Activated CD8-positive, alpha-beta memory T cell treated with anti-CD3 and anti-CD28 coated beads, Interleukin-2, amount 10 ng/mL, durations not matched to agents 7 days and 5 days (primary cell): Measurements from ENCODE around the gene LRRC8D. TPM values are rescaled to one million over a fixed set of nuclear protein-coding genes. Genes with fewer than 3 reads are reported as not detected.

Experiments
- ATAC-seq: fragments of 150-1000 bp; cut with Tn5 transposase; one replicate; pipeline ENCODE4 v1.10.0; 2021; ENCODE audit warnings: moderate library complexity
- CTCF ChIA-PET: fragments of 350-600 bp; sonication (Branson Sonifier 250); formaldehyde crosslinking; loops from one replicate; lab custom pipeline; 2021; ENCODE audit warnings: antibody characterized with exemption; lab: Charles Lee
- DNase-seq: peaks from one replicate; pipeline ENCODE4 v3.0.0-alpha.2; 2020
- H3K27ac Mint-ChIP-seq: one replicate; pipeline ENCODE4 v1.8.0; 2021; ENCODE audit warnings: mild to moderate bottlenecking, mixed read lengths
- H3K27me3 Mint-ChIP-seq: one replicate; pipeline ENCODE4 v1.8.0; 2021; ENCODE audit warnings: mixed read lengths
- H3K36me3 Mint-ChIP-seq: one replicate; pipeline ENCODE4 v1.8.0; 2021; ENCODE audit warnings: mild to moderate bottlenecking, mixed read lengths
- H3K4me1 Mint-ChIP-seq: one replicate; pipeline ENCODE4 v1.8.0; 2021; ENCODE audit warnings: mixed read lengths
- H3K4me3 Mint-ChIP-seq: one replicate; pipeline ENCODE4 v1.8.0; 2021; ENCODE audit warnings: mild to moderate bottlenecking, moderate library complexity, mixed read lengths
- H3K9me3 Mint-ChIP-seq: one replicate; pipeline ENCODE4 v1.8.0; 2022; ENCODE audit warnings: low read depth, mixed read lengths
- total RNA-seq, 2 experiments: library from RNA; stranded (reverse); gene quantifications; one replicate each; pipeline ENCODE4 v1.2.3, GENCODE V29; 2021

Gene LRRC8D
- total RNA-seq, 2 experiments from 2014 or later, result 19.2 to 27.7 TPM

DNA sequence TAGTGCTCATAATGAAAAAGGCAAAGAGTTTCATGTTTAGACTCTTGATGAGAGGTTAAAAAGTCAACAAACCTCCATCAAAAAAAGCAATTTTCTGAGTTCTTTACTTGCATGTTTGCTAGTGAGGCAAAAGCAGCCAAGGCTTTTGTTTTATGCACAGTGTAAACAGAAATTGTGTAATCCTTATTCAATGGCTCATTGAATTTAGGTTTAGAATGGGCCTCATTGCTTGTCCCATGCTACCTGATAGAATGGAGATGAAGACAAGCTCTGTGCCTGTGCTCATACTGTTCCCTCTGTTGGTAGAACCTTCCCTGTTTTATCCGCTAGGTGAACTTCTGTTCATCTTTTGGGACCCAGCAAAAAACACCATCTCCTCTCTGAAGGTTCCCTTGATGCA lies 10.0 kb upstream of the LRRC8D start:
- no peak for ATAC-seq
- H3K36me3 Mint-ChIP-seq, result no peaks in the 10 kb centered on the region
- H3K27ac Mint-ChIP-seq, result no peak overlapping the region
- CTCF ChIA-PET, result no interaction called here
- no peaks in the 10 kb centered on the region for H3K9me3 Mint-ChIP-seq
- DNase-seq, result no peak
- no peak overlapping the region for H3K4me3 Mint-ChIP-seq
- H3K4me1 Mint-ChIP-seq, result peaks cover 7% of the 10 kb centered on the region
- H3K27me3 Mint-ChIP-seq, result peaks cover 8% of the 10 kb centered on the region

DNA sequence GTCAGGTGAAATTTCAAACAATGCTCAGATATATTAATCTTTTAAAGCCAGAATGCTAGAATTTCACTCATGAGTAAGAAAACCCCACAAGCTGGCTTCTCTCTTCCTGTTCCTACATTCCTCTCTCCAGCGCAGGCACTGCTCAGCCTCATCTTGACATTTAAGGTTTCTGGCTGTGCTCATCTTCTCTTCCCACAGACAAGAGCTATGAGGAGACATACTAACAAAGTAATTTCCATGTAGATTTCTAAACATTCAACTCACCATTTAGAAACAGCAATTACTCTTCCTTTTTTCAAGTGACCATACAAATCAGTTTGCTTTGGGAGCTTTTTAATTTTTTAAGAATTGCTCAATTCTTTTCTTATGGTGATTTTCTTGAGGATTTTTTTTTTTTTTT lies 7.8 kb upstream of the LRRC8D start:
- CTCF ChIA-PET, result interaction anchor here (1.0 to 2.0 kb wide), 3 partner anchors 8 to 12 kb away, joined by 3 to 5 read pairs (median 4); no protein-coding TSS in a partner anchor
- Mint-ChIP-seq H3K4me1 (peaks cover 7% of the 10 kb centered on the region), H3K36me3 (no peaks in the 10 kb centered on the region), H3K9me3 (no peaks in the 10 kb centered on the region), H3K27ac (no peak overlapping the region), H3K4me3 (no peak overlapping the region), H3K27me3 (peaks cover 11% of the 10 kb centered on the region)
- DNase-seq, result no peak
- no peak for ATAC-seq

DNA sequence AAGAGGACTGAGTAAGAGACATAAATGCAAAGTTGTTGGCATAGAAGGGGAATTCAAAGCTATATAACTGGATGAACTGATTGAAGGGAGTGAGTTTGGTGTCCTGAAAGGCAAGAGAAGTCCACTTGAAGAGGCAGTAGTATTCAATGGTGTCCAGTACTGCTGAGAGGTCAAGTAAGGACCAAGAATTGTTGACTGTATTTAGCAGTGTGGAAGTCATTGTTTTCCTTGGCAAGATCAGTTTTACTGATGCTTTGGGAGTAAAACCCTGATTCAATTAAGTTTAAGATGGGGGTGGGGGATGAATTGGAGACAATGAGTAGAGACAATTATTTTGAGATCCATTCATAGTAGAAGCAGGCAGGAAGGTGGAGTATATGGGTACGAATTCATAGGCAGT lies 5.8 kb upstream of the LRRC8D start:
- Mint-ChIP-seq H3K27ac (no peak overlapping the region), H3K4me1 (peaks cover 16% of the 10 kb centered on the region), H3K36me3 (no peaks in the 10 kb centered on the region), H3K9me3 (no peaks in the 10 kb centered on the region), H3K4me3 (no peak overlapping the region), H3K27me3 (peaks cover 7% of the 10 kb centered on the region)
- ATAC-seq, result no peak
- no peak for DNase-seq
- CTCF ChIA-PET, result interaction anchor here (1.2 kb wide), 1 partner anchor 483 kb away, joined by 3 read pairs; no protein-coding TSS in a partner anchor

DNA sequence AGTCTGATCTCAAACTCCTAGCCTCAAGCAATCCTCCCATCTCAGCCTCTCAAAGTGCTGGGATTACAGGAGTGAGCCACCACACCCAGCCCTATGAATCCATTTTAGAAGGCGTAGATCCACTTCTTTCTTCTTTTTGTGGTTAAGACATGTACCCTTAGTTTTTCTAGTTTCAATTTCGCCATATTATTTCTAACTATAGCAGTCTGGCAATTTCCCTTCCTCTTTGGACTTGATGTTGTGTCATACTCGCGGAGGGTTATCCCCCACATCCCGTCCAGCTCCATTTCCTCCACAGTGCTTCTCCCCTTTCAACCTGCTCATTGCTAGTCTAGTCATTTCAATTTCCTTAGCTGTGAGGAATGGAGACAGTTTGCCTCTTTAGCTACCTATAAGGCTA lies 5.2 kb upstream of the LRRC8D start:
- ATAC-seq (no peak), DNase-seq (no peak)
- CTCF ChIA-PET, result interaction anchor here (1.2 kb wide), 1 partner anchor 482 kb away, joined by 3 read pairs; no protein-coding TSS in a partner anchor

DNA sequence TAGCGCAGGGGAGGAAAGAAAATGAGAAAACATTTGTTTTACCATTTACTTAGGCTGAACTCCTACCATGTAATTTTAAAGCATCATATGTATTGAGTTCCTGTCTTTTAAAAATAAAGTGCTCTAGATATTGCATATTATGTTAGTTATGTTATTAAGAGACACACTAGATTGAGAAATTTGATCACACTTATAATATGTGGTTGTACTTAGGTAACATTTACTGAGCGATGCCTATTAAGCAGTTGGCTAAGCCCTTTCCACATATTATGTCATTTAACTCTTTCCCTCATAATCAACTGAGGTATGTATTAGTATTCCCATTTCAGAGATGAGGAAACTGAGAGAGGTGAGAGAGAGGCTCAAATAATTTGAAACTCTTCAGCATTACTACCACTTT lies 4.5 kb upstream of the LRRC8D start:
- CTCF ChIA-PET, result no interaction called here
- ATAC-seq (no peak), DNase-seq (no peak)
- no peak overlapping the region for H3K27ac Mint-ChIP-seq
- H3K4me3 Mint-ChIP-seq, result no peak overlapping the region
- H3K27me3 Mint-ChIP-seq, result peaks cover 9% of the 10 kb centered on the region
- H3K9me3 Mint-ChIP-seq, result no peaks in the 10 kb centered on the region
- H3K4me1 Mint-ChIP-seq, result peaks cover 22% of the 10 kb centered on the region
- no peaks in the 10 kb centered on the region for H3K36me3 Mint-ChIP-seq

More for the DNA sequence above, 5.2 kb upstream of the LRRC8D start:
- no peak overlapping the region for H3K27ac Mint-ChIP-seq
- H3K4me1 Mint-ChIP-seq, result peaks cover 22% of the 10 kb centered on the region
- H3K4me3 Mint-ChIP-seq, result no peak overlapping the region
- H3K27me3 Mint-ChIP-seq, result peaks cover 9% of the 10 kb centered on the region
- no peaks in the 10 kb centered on the region for H3K36me3 Mint-ChIP-seq
- no peaks in the 10 kb centered on the region for H3K9me3 Mint-ChIP-seq

DNA sequence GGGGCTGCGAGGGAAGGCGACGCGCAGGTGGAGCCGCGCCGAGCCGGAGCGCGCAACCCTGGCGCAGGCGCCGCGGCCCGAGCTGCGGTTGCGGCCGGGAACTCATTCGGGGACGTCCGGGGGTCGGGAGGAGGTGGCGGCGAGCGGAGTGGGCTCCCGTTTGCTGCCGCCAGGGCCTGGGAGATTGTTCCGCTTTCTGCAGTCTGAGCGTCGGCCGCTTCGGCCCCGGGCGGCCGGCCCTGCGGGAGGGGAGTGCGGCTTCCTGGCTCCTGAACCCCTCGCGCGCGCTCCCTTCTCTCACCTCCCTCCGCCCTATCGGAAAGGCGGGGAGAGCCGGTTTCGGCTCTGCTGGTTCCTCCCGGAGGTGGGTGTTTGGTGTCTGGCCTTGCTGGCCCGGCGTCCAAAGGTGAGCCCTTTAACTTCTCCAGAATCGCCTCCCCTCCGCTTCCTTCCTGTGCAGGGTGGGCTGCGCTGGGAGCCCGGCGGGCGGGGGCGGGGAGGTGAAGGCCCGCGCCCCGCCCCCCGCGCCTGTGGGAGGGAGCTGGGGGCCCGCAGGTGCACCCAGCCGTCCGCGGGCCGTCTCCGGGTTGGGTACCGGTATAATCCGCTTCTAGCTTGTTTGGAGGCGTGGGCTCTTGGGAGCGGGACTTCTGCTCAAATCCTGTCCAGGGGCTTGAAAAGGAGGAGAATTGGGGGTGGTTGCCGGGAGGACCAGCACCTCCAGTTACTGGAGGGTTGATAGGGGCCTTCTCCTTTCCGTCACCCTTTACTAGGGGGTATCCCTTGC lies 683 bp downstream of the LRRC8D start:
- H3K36me3 Mint-ChIP-seq, result peaks cover 6% of the 10 kb centered on the region
- H3K4me1 Mint-ChIP-seq, result peaks cover 21% of the 10 kb centered on the region
- peak; percentile 58 for ATAC-seq

DNA sequence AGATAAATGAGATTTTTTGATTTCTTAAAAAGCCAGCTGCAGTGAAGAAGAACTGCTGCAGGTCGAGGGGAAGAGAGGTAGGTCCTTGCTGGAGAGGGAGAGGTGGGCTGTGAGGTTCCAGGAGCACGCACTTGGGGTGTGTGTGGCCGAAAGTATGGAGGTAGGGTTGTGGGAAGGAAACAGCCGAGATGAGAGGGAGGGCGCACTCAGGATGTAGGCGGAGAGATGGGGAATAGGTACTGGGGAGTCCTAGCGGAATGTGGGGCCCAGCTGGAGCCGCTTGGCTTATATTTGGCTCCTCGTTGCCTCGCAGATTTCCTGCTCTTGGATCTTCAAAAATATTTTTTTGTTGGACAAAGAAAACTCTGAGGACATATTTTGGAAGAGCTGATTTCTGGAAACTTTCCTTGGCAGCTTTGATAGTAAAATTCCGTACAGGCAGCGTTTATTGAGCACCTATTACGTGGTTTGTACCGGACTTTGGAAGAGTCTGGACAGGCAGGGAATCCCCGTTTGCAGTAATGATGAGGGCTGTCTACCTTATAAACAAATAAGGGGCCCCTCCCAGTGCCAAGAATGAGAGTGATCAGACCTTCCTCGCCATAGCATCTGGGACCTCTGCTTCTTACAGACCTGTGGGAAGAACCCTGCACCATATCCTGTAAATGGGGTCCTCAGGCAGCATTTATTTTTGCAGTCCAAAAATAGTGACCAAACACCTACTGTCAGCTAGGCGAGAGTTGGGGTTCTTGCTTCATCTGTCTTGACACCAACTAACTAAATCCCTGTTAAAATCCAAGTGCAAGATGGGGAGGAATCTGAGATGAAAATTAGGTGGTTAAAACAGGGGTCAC lies 1.5 kb downstream of the LRRC8D start:
- no peak for ATAC-seq
- Mint-ChIP-seq H3K4me1 (peaks cover 21% of the 10 kb centered on the region), H3K4me3 (peak overlapping the region; percentile 76), H3K9me3 (no peaks in the 10 kb centered on the region), H3K36me3 (peaks cover 6% of the 10 kb centered on the region), H3K27ac (peak overlapping the region; percentile 53), H3K27me3 (peaks cover 6% of the 10 kb centered on the region)
- CTCF ChIA-PET, result interaction anchor here (1.2 to 3.2 kb wide), 3 partner anchors 9 to 20 kb away, joined by 4 to 23 read pairs (median 11); no protein-coding TSS in a partner anchor
- no peak for DNase-seq

More for the DNA sequence above, 683 bp downstream of the LRRC8D start:
- peaks cover 6% of the 10 kb centered on the region for H3K27me3 Mint-ChIP-seq
- H3K4me3 Mint-ChIP-seq, result peak overlapping the region; percentile 76
- H3K9me3 Mint-ChIP-seq, result no peaks in the 10 kb centered on the region
- CTCF ChIA-PET, result interaction anchor here (1.0 to 3.2 kb wide), 6 partner anchors 8 to 40 kb away, joined by 3 to 23 read pairs (median 4); no protein-coding TSS in a partner anchor
- H3K27ac Mint-ChIP-seq, result peak overlapping the region; percentile 53
- peak; percentile 71 for DNase-seq

DNA sequence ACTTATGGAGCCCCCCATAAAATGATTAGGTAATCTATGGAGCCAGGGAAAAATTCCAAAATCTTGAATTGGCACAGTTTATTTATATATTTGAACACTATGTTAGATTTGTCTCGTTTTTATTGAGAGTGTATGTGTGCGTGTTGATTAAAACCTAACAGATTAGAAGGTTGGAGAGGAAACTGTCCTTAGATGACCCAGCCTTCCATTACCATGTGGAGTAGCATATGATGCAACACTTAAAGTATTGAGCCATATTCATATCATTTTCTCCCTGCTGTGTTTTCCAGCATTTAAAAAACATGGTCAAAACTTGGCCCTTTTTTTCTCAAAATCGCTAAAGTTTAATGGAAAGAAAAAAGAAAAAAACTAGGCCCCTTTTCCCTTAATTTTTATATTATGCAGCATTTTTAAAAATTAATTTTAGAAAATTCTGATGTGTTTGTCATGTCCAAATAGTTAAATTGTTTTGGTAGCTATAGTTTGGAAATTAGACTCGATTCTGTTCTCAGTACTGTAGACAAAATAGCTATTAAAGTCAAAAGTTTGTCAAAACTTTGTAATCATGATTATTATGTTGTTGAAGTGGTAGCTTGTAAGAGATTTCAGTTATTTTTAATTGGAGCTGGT lies 2.3 kb downstream of the LRRC8D start:
- Mint-ChIP-seq H3K27me3 (peaks cover 6% of the 10 kb centered on the region), H3K4me1 (peaks cover 21% of the 10 kb centered on the region), H3K9me3 (no peaks in the 10 kb centered on the region), H3K4me3 (no peak overlapping the region), H3K36me3 (peaks cover 8% of the 10 kb centered on the region), H3K27ac (no peak overlapping the region)
- no peak for DNase-seq
- CTCF ChIA-PET, result interaction anchor here (0.9 to 2.7 kb wide), 3 partner anchors 19 to 164 kb away, joined by 3 to 10 read pairs (median 4); no protein-coding TSS in a partner anchor
- ATAC-seq, result no peak

DNA sequence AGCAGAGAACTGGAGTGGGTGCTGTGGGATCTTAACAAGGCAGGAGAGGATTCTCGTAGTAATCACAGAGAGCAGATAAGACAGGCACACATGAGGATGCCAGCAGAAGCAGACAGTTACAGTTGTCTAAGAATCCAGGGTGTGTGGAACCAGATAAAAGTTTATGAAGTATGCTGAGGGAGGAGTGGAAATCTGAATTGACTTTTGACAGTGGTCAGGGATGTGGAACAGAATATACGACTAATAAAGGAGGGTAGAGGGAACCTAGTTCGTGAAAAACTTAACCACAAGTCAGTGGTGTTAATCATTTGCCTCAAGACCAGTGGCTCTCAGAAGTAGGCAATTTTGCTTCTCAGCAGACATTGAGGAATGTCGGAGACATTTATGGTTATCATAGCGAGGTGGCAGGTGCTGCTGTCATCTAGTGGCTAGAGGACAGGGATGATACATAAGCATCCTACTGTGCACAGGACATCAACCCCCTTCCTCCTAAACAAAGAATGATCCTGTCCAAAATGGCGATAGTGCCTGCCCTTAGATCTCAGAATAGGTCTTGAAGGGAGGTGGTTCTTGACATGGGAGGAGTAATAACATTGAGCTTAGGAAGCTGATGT lies 3.0 kb downstream of the LRRC8D start:
- Mint-ChIP-seq H3K9me3 (no peaks in the 10 kb centered on the region), H3K4me3 (no peak overlapping the region), H3K27ac (no peak overlapping the region), H3K27me3 (peaks cover 6% of the 10 kb centered on the region), H3K4me1 (peaks cover 21% of the 10 kb centered on the region), H3K36me3 (peaks cover 8% of the 10 kb centered on the region)
- CTCF ChIA-PET, result interaction anchor here (0.9 to 2.7 kb wide), 3 partner anchors 19 to 163 kb away, joined by 3 to 10 read pairs (median 4); no protein-coding TSS in a partner anchor
- DNase-seq (no peak), ATAC-seq (no peak)

DNA sequence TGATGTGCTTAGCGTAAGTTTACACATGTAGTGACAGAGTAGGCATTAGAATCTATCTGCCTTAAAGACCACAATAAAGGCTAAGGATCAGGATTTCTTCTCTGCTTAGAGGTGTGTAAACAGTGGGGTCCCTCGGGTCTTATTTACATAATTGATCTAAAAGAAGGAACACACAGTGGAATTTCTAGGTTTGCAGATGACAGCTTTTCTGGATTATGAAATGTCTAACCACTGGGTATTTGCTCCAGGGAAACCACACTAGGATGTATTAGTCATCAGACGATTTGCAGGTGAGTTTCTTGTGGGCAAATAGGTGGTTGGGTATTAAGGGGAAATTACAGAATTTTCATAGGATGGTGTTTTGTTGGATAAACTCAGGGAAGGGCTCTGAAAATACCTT lies 5.8 kb downstream of the LRRC8D start:
- H3K27me3 Mint-ChIP-seq, result peaks cover 3% of the 10 kb centered on the region
- peaks cover 7% of the 10 kb centered on the region for H3K4me1 Mint-ChIP-seq
- DNase-seq, result no peak
- peaks cover 8% of the 10 kb centered on the region for H3K36me3 Mint-ChIP-seq
- H3K9me3 Mint-ChIP-seq, result no peaks in the 10 kb centered on the region
- no peak overlapping the region for H3K4me3 Mint-ChIP-seq
- ATAC-seq, result no peak
- H3K27ac Mint-ChIP-seq, result no peak overlapping the region
- CTCF ChIA-PET, result interaction anchor here (1.9 kb wide), 1 partner anchor 9 kb away, joined by 4 read pairs; no protein-coding TSS in a partner anchor

DNA sequence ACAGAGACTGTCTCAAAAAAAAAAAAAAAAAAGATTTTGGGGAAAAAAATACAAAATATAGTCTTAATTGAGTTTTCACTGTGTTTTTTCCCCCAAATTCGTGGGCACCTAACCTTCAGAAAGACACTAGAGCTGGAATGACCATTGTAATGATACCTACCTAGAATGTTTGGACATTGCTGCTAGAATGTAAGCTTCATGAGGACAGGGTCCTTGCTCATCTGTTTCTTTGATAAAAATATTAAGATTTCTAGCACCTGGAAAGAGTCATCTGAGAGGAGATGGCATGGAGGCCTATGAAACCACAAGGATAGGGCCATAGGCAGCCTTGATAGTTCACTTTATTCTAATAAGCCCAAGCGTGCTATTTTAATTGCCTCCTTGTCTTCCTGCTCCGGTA lies 6.5 kb downstream of the LRRC8D start:
- Mint-ChIP-seq H3K27me3 (no peaks in the 10 kb centered on the region), H3K4me1 (peaks cover 2% of the 10 kb centered on the region), H3K27ac (no peak overlapping the region), H3K36me3 (peaks cover 6% of the 10 kb centered on the region), H3K4me3 (no peak overlapping the region), H3K9me3 (no peaks in the 10 kb centered on the region)
- CTCF ChIA-PET, result interaction anchor here (0.7 to 1.9 kb wide), 3 partner anchors 9 to 119 kb away, joined by 3 to 6 read pairs (median 4); no protein-coding TSS in a partner anchor
- DNase-seq, result no peak
- ATAC-seq, result no peak

DNA sequence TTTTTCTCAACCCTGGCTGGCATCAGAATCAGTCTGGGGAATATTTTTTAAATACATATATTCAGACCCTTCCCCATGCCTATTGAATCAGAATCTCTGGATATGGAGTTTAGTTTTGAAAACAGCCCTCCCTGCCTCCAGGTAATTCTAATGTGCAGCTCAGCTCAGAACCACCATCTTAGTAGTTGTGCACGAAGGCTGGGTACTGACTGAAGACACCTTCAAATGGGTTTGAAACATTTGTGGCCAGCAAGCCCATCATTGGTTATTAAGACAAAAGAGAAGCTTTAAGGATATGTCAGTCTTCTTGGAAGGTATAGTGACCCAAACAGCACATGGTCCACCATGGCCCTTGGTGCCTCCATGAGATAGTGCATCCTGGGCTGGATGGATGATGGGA lies 7.1 kb downstream of the LRRC8D start:
- Mint-ChIP-seq H3K27me3 (no peaks in the 10 kb centered on the region), H3K36me3 (peaks cover 6% of the 10 kb centered on the region), H3K27ac (no peak overlapping the region), H3K4me3 (no peak overlapping the region), H3K4me1 (peaks cover 2% of the 10 kb centered on the region), H3K9me3 (no peaks in the 10 kb centered on the region)
- CTCF ChIA-PET, result interaction anchor here (0.7 to 1.9 kb wide), 4 partner anchors 8 to 119 kb away, joined by 3 to 6 read pairs (median 4); no protein-coding TSS in a partner anchor
- DNase-seq, result no peak
- ATAC-seq, result no peak
